Cardiac fibroblast (primary cell): ENCODE measurements around the gene PLEKHG7.

Source experiments
- DNase-seq, 2 donors: peaks; one replicate each; pipeline versions ENCODE4 v3.0.0 to v3.0.0-alpha.2; 2010; ENCODE audit warnings: low read depth in 2 of 2
- H3K4me3 ChIP-seq, 2 donors: replicated peaks in 1 of 2; 1 replicate in 1 of 2; 2 replicates in 1 of 2; pipeline ENCODE4 v1.5.1; 2011; ENCODE audit warnings: low read depth in 2 of 2, low read length in 2 of 2, mild to moderate bottlenecking in 2 of 2, moderate library complexity in 1 of 2
- CTCF ChIP-seq: IDR thresholded peaks from one replicate; pipeline ENCODE4 v1.5.1; 2011; ENCODE audit warnings: low read depth, mild to moderate bottlenecking, low read length, inconsistent platforms

The PLEKHG7 gene

GRCh38 chr12:92771001-92771400 is 68.2 kb downstream of the PLEKHG7 start:
- no peak for TF ChIP-seq CTCF
- no peak overlapping the region for H3K4me3 ChIP-seq
- peak in 1 of 2 donors; percentile 23 for DNase-seq

- H3K4me3 ChIP-seq: no peak overlapping the region
- TF ChIP-seq CTCF: no peak
- no peak for DNase-seq
These were observed 72.6 kb downstream of the PLEKHG7 start for GRCh38 chr12:92775416-92775815.

GRCh38 chr12:92778525-92778924 is 75.7 kb downstream of the PLEKHG7 start:
- no peak overlapping the region for H3K4me3 ChIP-seq
- peak in 1 of 2 donors; percentile 62 for DNase-seq
- TF ChIP-seq CTCF: no peak

- DNase-seq: peak; percentile 51 to 60
- TF ChIP-seq CTCF: no peak
These were observed 77.1 kb downstream of the PLEKHG7 start for GRCh38 chr12:92779902-92780301.

GRCh38 chr12:92784356-92784755 is 81.6 kb downstream of the PLEKHG7 start:
- H3K4me3 ChIP-seq: no peak overlapping the region
- peak in 1 of 2 donors; percentile 6 for DNase-seq
- no peak for TF ChIP-seq CTCF

More at GRCh38 chr12:92779902-92780301, 77.1 kb downstream of the PLEKHG7 start:
- H3K4me3 ChIP-seq: no peak overlapping the region

- DNase-seq: peak; percentile 81 to 84
- H3K4me3 ChIP-seq: no peak overlapping the region
- TF ChIP-seq CTCF: peak; percentile 48
These were observed 82.2 kb downstream of the PLEKHG7 start for GRCh38 chr12:92784797-92785562.
